H1 (cell line): Measurements from ENCODE around the gene P2RX5. TPM values are rescaled to one million over a fixed set of nuclear protein-coding genes. Genes with fewer than 3 reads are reported as not detected.
"Not testable (repeated sequence)": the region's sequence is repeated elsewhere in the genome, so short reads cannot be mapped to it uniquely, and the experiment has no call there.

ENCODE experiments used
- CTCF ChIA-PET: fragments of 300-600 bp; sonication (Branson Sonifier 250); formaldehyde crosslinking; loops from one replicate; lab custom pipeline; 2021; ENCODE audit not compliant: partially characterized antibody; lab: Charles Lee
- POLR2A ChIA-PET: fragments of 300-600 bp; sonication (Branson Sonifier 250); formaldehyde crosslinking; loops from one replicate; lab custom pipeline; 2021; ENCODE audit warnings: inconsistent platforms; ENCODE audit not compliant: partially characterized antibody; lab: Charles Lee
- DNase-seq, 2 experiments: peaks; one replicate each; pipeline versions ENCODE4 v3.0.0 to v3.0.0-alpha.2; 2010 to 2022; ENCODE audit warnings: low spot score in 2 of 2, low read depth in 1 of 2, mixed read lengths in 1 of 2
- FAIRE-seq: peaks from 2 replicates; lab custom pipeline; 2011; peaks lifted over from hg19 to GRCh38; lab: Jason Lieb, UNC
- H2AFZ ChIP-seq: 2 replicates; pipeline ENCODE4 v1.8.1; 2012; ENCODE audit warnings: low read length, inconsistent platforms
- H2AK5ac ChIP-seq: 2 replicates; pipeline ENCODE4 v1.6.1; 2013; ENCODE audit warnings: low read depth, low read length
- H2BK120ac ChIP-seq: replicated peaks from 2 replicates; pipeline ENCODE3; 2013; ENCODE audit warnings: low read depth, low read length, inconsistent platforms
- H2BK12ac ChIP-seq: 2 replicates; pipeline ENCODE4 v1.6.1; 2013; ENCODE audit warnings: low read depth, low read length
- H2BK15ac ChIP-seq: 2 replicates; pipeline ENCODE4 v1.6.1; 2013; ENCODE audit warnings: low read length
- H2BK20ac ChIP-seq: 2 replicates; pipeline ENCODE4 v1.6.1; 2013; ENCODE audit warnings: low read length
- H2BK5ac ChIP-seq: 2 replicates; pipeline ENCODE4 v1.6.1; 2013; ENCODE audit warnings: low read depth, low read length
- H3K14ac ChIP-seq: 2 replicates; pipeline ENCODE4 v1.6.1; 2013; ENCODE audit warnings: inconsistent platforms; ENCODE audit not compliant: insufficient read length
- H3K18ac ChIP-seq: 2 replicates; pipeline ENCODE4 v1.6.1; 2013; ENCODE audit warnings: low read length; ENCODE audit errors: extremely low read depth
- H3K23ac ChIP-seq: 2 replicates; pipeline ENCODE4 v1.6.1; 2013; ENCODE audit warnings: inconsistent platforms; ENCODE audit not compliant: insufficient read length
- H3K23me2 ChIP-seq: 2 replicates; pipeline ENCODE4 v1.6.1; 2013; ENCODE audit warnings: low read depth, low read length
- H3K27ac ChIP-seq: 2 replicates; pipeline ENCODE4 v1.6.1; 2011; ENCODE audit warnings: low read depth, low read length, inconsistent platforms
- H3K27me3 ChIP-seq, 4 experiments: replicated peaks in 1 of 4; 1 replicate in 1 of 4; 2 replicates in 3 of 4; pipeline versions ENCODE4 v1.6.1 to v1.8.1; 2011 to 2013; ENCODE audit warnings: low read length in 3 of 4, mild to moderate bottlenecking in 3 of 4, inconsistent platforms in 2 of 4, mixed read lengths in 2 of 4, moderate library complexity in 1 of 4; ENCODE audit not compliant: control insufficient read depth in 3 of 4, insufficient read depth in 3 of 4; ENCODE audit errors: extremely low read depth in 1 of 4
- H3K36me3 ChIP-seq, 4 experiments: 2 replicates each; pipeline versions ENCODE4 v1.6.1 to v1.8.1; 2011 to 2013; ENCODE audit warnings: mild to moderate bottlenecking in 4 of 4, low read length in 3 of 4, moderate library complexity in 2 of 4, control low read depth in 1 of 4, inconsistent platforms in 1 of 4; ENCODE audit not compliant: insufficient read depth in 4 of 4, control insufficient read depth in 2 of 4
- H3K4ac ChIP-seq: replicated peaks from 2 replicates; pipeline ENCODE3; 2013; ENCODE audit warnings: low read length, low read depth, mixed read lengths, inconsistent platforms; ENCODE audit not compliant: insufficient read length
- H3K4me1 ChIP-seq, 4 experiments: replicated peaks in 1 of 4; 1 replicate in 1 of 4; 2 replicates in 3 of 4; pipeline versions ENCODE4 v1.6.1 to v1.8.1; 2011 to 2013; ENCODE audit warnings: low read length in 3 of 4, inconsistent platforms in 2 of 4, mixed read lengths in 1 of 4; ENCODE audit not compliant: insufficient read depth in 4 of 4, control insufficient read depth in 3 of 4
- H3K4me2 ChIP-seq, 2 experiments: 2 replicates each; pipeline versions ENCODE4 v1.6.1 to v1.8.1; 2011 to 2013; ENCODE audit warnings: low read depth in 2 of 2, low read length in 2 of 2, control low read depth in 1 of 2, inconsistent platforms in 1 of 2, mild to moderate bottlenecking in 1 of 2; ENCODE audit not compliant: insufficient read depth in 1 of 2
- H3K4me3 ChIP-seq, 4 experiments: fragments of 200-600, 300-600 bp in 1 of 4; sonication (generic), shearing (Covaris generic), sonication (Bioruptor Twin) in 1 of 4; 2 replicates each; pipeline versions ENCODE4 v1.5.1 to v1.8.1; 2011 to 2016; ENCODE audit warnings: low read length in 4 of 4, low read depth in 3 of 4, control low read depth in 2 of 4, inconsistent platforms in 2 of 4, mild to moderate bottlenecking in 2 of 4, mixed read lengths in 1 of 4, moderate library complexity in 1 of 4; ENCODE audit not compliant: insufficient read depth in 2 of 4; ENCODE audit errors: extremely low read depth in 1 of 4
- H3K56ac ChIP-seq: replicated peaks from 2 replicates; pipeline ENCODE3; 2013; ENCODE audit warnings: low read depth, mild to moderate bottlenecking, mixed read lengths, low read length, inconsistent platforms; ENCODE audit not compliant: insufficient read length
- H3K79me1 ChIP-seq: 2 replicates; pipeline ENCODE4 v1.6.1; 2013; ENCODE audit warnings: low read depth, low read length, control low read depth
- H3K79me2 ChIP-seq, 2 experiments: 2 replicates each; pipeline versions ENCODE4 v1.6.1 to v1.8.1; 2012 to 2013; ENCODE audit warnings: low read length in 2 of 2, mild to moderate bottlenecking in 2 of 2, inconsistent platforms in 1 of 2; ENCODE audit not compliant: insufficient read depth in 2 of 2, control insufficient read depth in 1 of 2
- H3K9ac ChIP-seq, 4 experiments: replicated peaks in 1 of 4; 1 replicate in 1 of 4; 2 replicates in 3 of 4; pipeline versions ENCODE4 v1.6.1 to v1.8.1; 2011 to 2013; ENCODE audit warnings: low read depth in 3 of 4, low read length in 3 of 4, control low read depth in 2 of 4, mild to moderate bottlenecking in 2 of 4, moderate library complexity in 2 of 4, inconsistent platforms in 1 of 4; ENCODE audit errors: extremely low read depth in 1 of 4
- H3K9me3 ChIP-seq, 2 experiments: 2 replicates each; pipeline versions ENCODE4 v1.6.1 to v1.8.1; 2012 to 2013; ENCODE audit warnings: mild to moderate bottlenecking in 2 of 2, moderate library complexity in 2 of 2, control low read depth in 1 of 2, inconsistent platforms in 1 of 2, low read depth in 1 of 2, low read length in 1 of 2, mixed read lengths in 1 of 2; ENCODE audit not compliant: insufficient read depth in 2 of 2
- H4K20me1 ChIP-seq, 2 experiments: replicated peaks in 1 of 2; 2 replicates each; pipeline versions ENCODE3 to v1.8.1; 2011 to 2013; ENCODE audit warnings: inconsistent platforms in 2 of 2, low read length in 2 of 2, mild to moderate bottlenecking in 1 of 2; ENCODE audit not compliant: insufficient read depth in 2 of 2, control insufficient read depth in 1 of 2
- H4K5ac ChIP-seq: 2 replicates; pipeline ENCODE4 v1.6.1; 2013; ENCODE audit warnings: low read length, low read depth, mixed read lengths, inconsistent platforms; ENCODE audit not compliant: insufficient read length
- H4K8ac ChIP-seq: 2 replicates; pipeline ENCODE4 v1.8.0; 2013; ENCODE audit warnings: mild to moderate bottlenecking, moderate library complexity, low read length, inconsistent platforms; ENCODE audit not compliant: insufficient read depth; ENCODE audit errors: extremely low read depth
- H4K91ac ChIP-seq: replicated peaks from 2 replicates; pipeline ENCODE3; 2013; ENCODE audit warnings: low read length, mixed read lengths, inconsistent platforms; ENCODE audit not compliant: insufficient read length
- WGBS, 2 experiments: shearing (Covaris generic) in 1 of 2; methylation state at CpG; one replicate each; pipeline versions ENCODE4 v1.1.6 to v1.1.7; 2013 to 2015; ENCODE audit warnings: low lambda C conversion rate in 2 of 2, mixed read lengths in 2 of 2, inconsistent platforms in 1 of 2, low coverage in 1 of 2, missing lambda C conversion rate in 1 of 2; ENCODE audit not compliant: insufficient replicate concordance in 2 of 2, insufficient coverage in 1 of 2, insufficient read length in 1 of 2; ENCODE audit errors: extremely low coverage in 1 of 2, missing lambda C conversion rate in 1 of 2; 5-methylcytosine and 5-hydroxymethylcytosine counted together
- polyA plus RNA-seq, 7 experiments: library from polyadenylated mRNA; depleted of rRNA in 3 of 7; stranded (reverse) in 5 of 7; unstranded in 2 of 7; fragments of >200 nt in 5 of 7; fragments of 200-250 nt in 2 of 7; gene quantifications; 1 replicate in 5 of 7; 2 replicates in 1 of 7; 4 replicates in 1 of 7; pipeline versions ENCODE4 v1.2.1 to v1.2.3, GENCODE V29; 2011 to 2013; ENCODE audit warnings: missing spikeins in 2 of 7, mixed read lengths in 2 of 7
- total RNA-seq: library from RNA; stranded (reverse); fragmentation: NEBNext Ultra II Directional; extraction: Animal tissue kit (Norgen Biotek cat#: 25700); gene quantifications from 2 replicates; pipeline ENCODE4 v1.2.1, GENCODE V29; 2021

Gene P2RX5
- total and polyA plus RNA-seq, 2 of the 8 experiments (the other 6 are each of a cell fraction or from before 2014, with no cell fraction given): 12.0 to 15.6 TPM

DNA sequence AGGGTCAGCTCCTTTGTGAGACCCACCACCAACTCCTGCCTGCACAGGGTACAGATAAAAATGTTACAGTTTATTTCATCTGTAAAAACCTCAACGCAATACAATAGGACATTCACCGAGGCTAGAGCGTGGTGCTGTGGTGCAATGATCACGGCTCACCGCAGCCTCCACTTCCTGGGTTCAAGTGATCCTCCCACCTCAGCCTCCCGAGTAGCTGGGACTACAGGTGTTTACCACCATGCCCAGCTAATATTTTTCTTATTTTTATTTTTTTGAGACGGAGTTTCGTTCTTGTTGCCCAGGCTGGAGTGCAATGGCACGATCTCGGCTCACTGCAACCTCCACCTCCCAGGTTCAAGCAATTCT is 38.9 kb upstream of the P2RX5 start:
- not testable (repeated sequence) for H3K79me1 ChIP-seq, H3K27me3 ChIP-seq, H4K5ac ChIP-seq, H3K9ac ChIP-seq, H3K4me2 ChIP-seq, H4K91ac ChIP-seq, H4K20me1 ChIP-seq, H2BK12ac ChIP-seq, H3K79me2 ChIP-seq, H2AK5ac ChIP-seq, FAIRE-seq, H2BK5ac ChIP-seq, H3K56ac ChIP-seq, H3K14ac ChIP-seq, H3K18ac ChIP-seq, H3K36me3 ChIP-seq, H3K23me2 ChIP-seq, H3K27ac ChIP-seq, H3K23ac ChIP-seq, H3K9me3 ChIP-seq, H3K4ac ChIP-seq, H2BK20ac ChIP-seq, DNase-seq, H2BK120ac ChIP-seq, H4K8ac ChIP-seq, H2AFZ ChIP-seq, H2BK15ac ChIP-seq, H3K4me3 ChIP-seq
- WGBS, 2 experiments: 91% methylated on average over 10 of the region's 10 CpGs; no CpG with 5 or more reads in 1 of the 2 experiments
- CTCF ChIA-PET: interaction anchor here (0.5 to 7.9 kb wide), 25 partner anchors 8 to 1009 kb away, joined by 3 to 132 read pairs (median 6); partner anchors contain the start of genes HASPIN and NCBP3
- POLR2A ChIA-PET: interaction anchor here (1.0 kb wide), 1 partner anchor 11 kb away, joined by 3 read pairs; the partner anchor contains the start of gene HASPIN
- H3K4me1 ChIP-seq: peaks cover 2 to 12% (median 3%) of the 10 kb centered on the region in 4 experiments; a peak in 6 of 7 replicates
